GM12878 (cell line): ENCODE results near the gene AMH. TPM values are rescaled to one million over a fixed set of nuclear protein-coding genes. Genes with fewer than 3 reads are reported as not detected.

Source experiments
- ATAC-seq: fragments of 200-7000 bp; cut with Tn5 transposase; 3 replicates; pipeline ENCODE4 v1.9.1; 2020; ENCODE audit warnings: mild to moderate bottlenecking, moderate library complexity
- BruUV-seq: library from RNA; stranded (reverse); fragments of 400-500 nt; replicated peaks from 2 replicates; lab custom pipeline; 2021; lab: Mats Ljungman, UMichigan
- CTCF ChIA-PET: fragments of 300-600 bp; sonication (Branson Sonifier 250); formaldehyde crosslinking; extraction: SDS; loops from one replicate; lab custom pipeline; 2021; ENCODE audit warnings: inconsistent platforms; lab: Yijun Ruan, JAX
- POLR2A ChIA-PET: fragments of 350-600 bp; formaldehyde crosslinking; extraction: SDS; loops from one replicate; lab custom pipeline; 2021; ENCODE audit warnings: inconsistent platforms; lab: Charles Lee
- RAD21 ChIA-PET: fragments of 300-600 bp; sonication (Branson Sonifier 250); formaldehyde crosslinking; loops from one replicate; lab custom pipeline; 2023; ENCODE audit warnings: antibody characterized with exemption; ENCODE audit not compliant: unreplicated experiment; lab: Charles Lee
- SMC1A ChIA-PET: fragments of 300-600 bp; sonication (Branson Sonifier 250); formaldehyde crosslinking; loops from one replicate; lab custom pipeline; 2023; ENCODE audit not compliant: unreplicated experiment, uncharacterized antibody; lab: Charles Lee
- DNase-seq: peaks from one replicate; pipeline ENCODE4 v3.0.0-alpha.2; 2011; ENCODE audit warnings: low read depth, low spot score
- FAIRE-seq: peaks from 3 replicates; lab custom pipeline; 2011; peaks lifted over from hg19 to GRCh38; lab: Jason Lieb, UNC
- H2AFZ ChIP-seq: 2 replicates; pipeline ENCODE4 v1.6.0; 2011; ENCODE audit warnings: low read depth, low read length, control low read depth; ENCODE audit not compliant: control insufficient read depth
- H3K27ac ChIP-seq: 2 replicates; pipeline ENCODE4 v1.5.1; 2011; ENCODE audit warnings: control low read depth; ENCODE audit not compliant: control insufficient read depth, insufficient read depth
- H3K27me3 ChIP-seq, 2 experiments: replicated peaks in 1 of 2; 2 replicates each; pipeline versions ENCODE4 v1.6.0 to v1.6.1; 2011; ENCODE audit warnings: low read length in 1 of 2; ENCODE audit not compliant: control insufficient read depth in 2 of 2, insufficient read depth in 2 of 2
- H3K36me3 ChIP-seq, 2 experiments: 2 replicates each; pipeline ENCODE4 v1.5.1; 2011; ENCODE audit warnings: low read length in 1 of 2; ENCODE audit not compliant: control insufficient read depth in 2 of 2, insufficient read depth in 2 of 2
- H3K4me1 ChIP-seq: 2 replicates; pipeline ENCODE4 v1.6.1; 2011; ENCODE audit warnings: mild to moderate bottlenecking, low read length, moderate library complexity, mixed read lengths; ENCODE audit not compliant: control insufficient read depth, insufficient read depth
- H3K4me2 ChIP-seq: 2 replicates; pipeline ENCODE4 v1.6.0; 2011; ENCODE audit warnings: control low read depth; ENCODE audit not compliant: control insufficient read depth, insufficient read depth
- H3K4me3 ChIP-seq: fragments of 200-600 bp; sonication (generic); 2 replicates; pipeline ENCODE4 v1.5.1; 2016
- H3K79me2 ChIP-seq: 2 replicates; pipeline ENCODE4 v1.6.0; 2011; ENCODE audit warnings: low read length; ENCODE audit not compliant: control insufficient read depth, insufficient read depth
- H3K9ac ChIP-seq: 2 replicates; pipeline ENCODE4 v1.8.0; 2011; ENCODE audit warnings: low read length, control low read depth, mixed read lengths; ENCODE audit not compliant: control insufficient read depth, insufficient read depth
- H3K9me3 ChIP-seq: replicated peaks from 3 replicates; pipeline ENCODE4 v1.5.1; 2011; ENCODE audit warnings: mild to moderate bottlenecking, low read length; ENCODE audit not compliant: control insufficient read depth, insufficient read depth
- H4K20me1 ChIP-seq: 2 replicates; pipeline ENCODE4 v1.6.0; 2011; ENCODE audit not compliant: control insufficient read depth, insufficient read depth
- MYC ChIP-seq: IDR thresholded peaks from 2 replicates; pipeline ENCODE4 v1.6.1; 2011; ENCODE audit warnings: mild to moderate bottlenecking, low read length, moderate library complexity, inconsistent platforms; ENCODE audit not compliant: insufficient read depth, insufficient replicate concordance, insufficient read length, severe bottlenecking
- NFXL1 ChIP-seq: fragments of 450-650 bp; IDR thresholded peaks from 2 replicates; pipeline ENCODE4 v1.6.1; 2017; ENCODE audit warnings: antibody characterized with exemption, mild to moderate bottlenecking, borderline replicate concordance
- POLR2A ChIP-seq: IDR thresholded peaks from 2 replicates; pipeline ENCODE4 v1.6.1; 2011; ENCODE audit warnings: low read depth, mild to moderate bottlenecking, low read length
- SMAD1 ChIP-seq: fragments of 450-650 bp; IDR thresholded peaks from 2 replicates; pipeline ENCODE4 v1.6.1; 2018; ENCODE audit warnings: mild to moderate bottlenecking, low read depth; ENCODE audit not compliant: partially characterized antibody
- SMARCA5 ChIP-seq: fragments of 450-650 bp; IDR thresholded peaks from 2 replicates; pipeline ENCODE4 v1.6.1; 2017; ENCODE audit warnings: mild to moderate bottlenecking
- TCF3 ChIP-seq: IDR thresholded peaks from 2 replicates; pipeline ENCODE4 v1.6.1; 2012; ENCODE audit warnings: low read depth, mild to moderate bottlenecking, low read length, borderline replicate concordance; ENCODE audit not compliant: insufficient read depth
- WGBS: methylation state at CpG from one replicate; pipeline ENCODE4 v1.1.6; 2016; ENCODE audit warnings: low lambda C conversion rate; ENCODE audit not compliant: insufficient replicate concordance, insufficient coverage; ENCODE audit errors: missing lambda C conversion rate; 5-methylcytosine and 5-hydroxymethylcytosine counted together
- in situ Hi-C: fragments of 300-500 bp; cut with MboI; formaldehyde crosslinking; loops from 9 replicates; pipeline ENCODE4 v1.14.3; 2018; ENCODE audit warnings: mixed read lengths
- intact Hi-C: fragments of 100-400 bp; cut with micrococcal nuclease; formaldehyde crosslinking; loops from one replicate; pipeline ENCODE4 v1.14.2; 2022; ENCODE audit not compliant: unreplicated experiment
- polyA plus RNA-seq, 11 experiments: library from polyadenylated mRNA; depleted of rRNA in 4 of 11; unstranded in 6 of 11; stranded (reverse) in 5 of 11; fragments of >200 nt; fragmentation: Nextera tagmentation in 4 of 11; fragmentation: Illumina TruSeq in 1 of 11; extraction: Ambion mirVana in 4 of 11; extraction: Trizol in 1 of 11; gene quantifications; 1 replicate in 1 of 11; 2 replicates in 10 of 11; pipeline versions ENCODE4 v1.2.1 to v1.2.3, GENCODE V29; 2011 to 2016; ENCODE audit warnings: inconsistent platforms in 2 of 11, missing spikeins in 2 of 11, low read depth in 1 of 11
- total RNA-seq, 4 experiments: library from RNA; depleted of rRNA in 3 of 4; stranded (reverse); fragments of >200 nt in 3 of 4; fragmentation: Illumina TruSeq in 1 of 4; extraction: Trizol in 1 of 4; gene quantifications; 2 replicates each; pipeline versions ENCODE4 v1.2.1 to v1.2.3, GENCODE V29; 2013 to 2021
- TF ChIP-seq, protein P1 (sequence below): IDR thresholded peaks from 2 replicates; pipeline ENCODE4 v1.6.1; 2012; ENCODE audit warnings: improper control_type of control experiment, low read depth, low read length; ENCODE audit not compliant: insufficient replicate concordance

Gene AMH
- total and polyA plus RNA-seq, 10 of the 15 experiments (the other 5 are each of a cell fraction or from before 2014, with no cell fraction given) = 0.17 to 3.5 (median 0.81) TPM; not detected in 4

DNA sequence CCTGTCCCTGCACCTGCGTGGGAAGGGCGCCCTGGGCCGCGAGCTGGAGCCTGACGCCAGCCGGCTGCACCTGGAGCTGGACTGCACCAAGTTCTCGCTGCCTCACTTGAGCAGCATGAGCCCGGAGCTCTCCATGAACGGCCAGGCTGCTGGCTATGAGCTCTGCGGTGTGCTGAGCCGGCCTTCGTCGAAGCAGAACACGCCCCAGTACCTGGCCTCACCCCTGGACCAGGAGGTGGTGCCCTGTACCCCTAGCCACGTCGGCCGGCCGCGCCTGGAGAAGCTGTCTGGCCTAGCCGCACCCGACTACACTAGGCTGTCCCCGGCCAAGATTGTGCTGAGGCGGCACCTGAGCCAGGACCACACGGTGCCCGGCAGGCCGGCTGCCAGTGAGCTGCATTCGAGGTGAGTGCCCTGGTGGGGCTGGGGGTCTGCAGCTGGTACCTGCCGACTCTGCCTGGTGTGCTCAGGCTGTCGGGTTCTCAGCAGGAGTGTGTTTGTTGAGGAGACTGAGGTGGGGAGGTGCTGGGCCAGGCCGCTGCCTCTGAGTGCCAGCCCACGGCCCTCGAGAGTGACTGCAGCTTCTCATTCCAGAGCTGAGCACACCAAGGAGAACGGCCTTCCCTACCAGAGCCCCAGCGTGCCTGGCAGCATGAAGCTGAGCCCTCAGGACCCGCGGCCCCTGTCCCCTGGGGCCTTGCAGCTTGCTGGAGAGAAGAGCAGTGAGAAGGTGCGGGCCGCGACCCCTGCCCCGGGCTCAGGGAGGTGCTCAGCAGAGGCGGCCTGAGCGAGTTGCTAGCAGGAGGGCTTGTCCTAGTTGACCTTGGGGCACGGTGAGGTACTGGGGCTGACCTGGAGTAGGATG is 32.5 kb upstream of the AMH start:
- ChIA-PET POLR2A (no interaction called here), CTCF (interaction anchor here (0.5 to 2.7 kb wide), 3 partner anchors 61 to 109 kb away, joined by 3 to 10 read pairs (median 3); no protein-coding TSS in a partner anchor), SMC1A (no interaction called here), RAD21 (interaction anchor here (1.3 kb wide), 1 partner anchor 45 kb away, joined by 3 read pairs; no protein-coding TSS in a partner anchor)
- FAIRE-seq (no peak), ATAC-seq (no peak; the same call in 2 of the 3 replicates), DNase-seq (no peak)
- intact Hi-C loops (no loop called here), in situ Hi-C loops (no loop called here)
- 96% methylated on average over 41 of the region's 43 CpGs for WGBS
- Histone ChIP-seq H2AFZ (no peak overlapping the region), H3K36me3 (peaks cover 35 to 71% of the 10 kb centered on the region in 2 experiments; a peak in 3 of 4 replicates), H3K4me3 (no peak overlapping the region), H3K9me3 (no peaks in the 10 kb centered on the region), H3K27me3 (no peaks in the 10 kb centered on the region), H3K9ac (no peak overlapping the region), H3K79me2 (no peaks in the 10 kb centered on the region), H4K20me1 (no peaks in the 10 kb centered on the region), H3K4me1 (peaks cover 5% of the 10 kb centered on the region), H3K27ac (no peak overlapping the region), H3K4me2 (no peak overlapping the region)
- BruUV-seq = no TSS peak
- TF ChIP-seq SMARCA5 = no peak
- TF ChIP-seq TCF3 = no peak
- TF ChIP-seq SMAD1 = no peak
- TF ChIP-seq POLR2A = peak; percentile 26; the same call in 1 of the 2 replicates
- TF ChIP-seq, protein P1, sequence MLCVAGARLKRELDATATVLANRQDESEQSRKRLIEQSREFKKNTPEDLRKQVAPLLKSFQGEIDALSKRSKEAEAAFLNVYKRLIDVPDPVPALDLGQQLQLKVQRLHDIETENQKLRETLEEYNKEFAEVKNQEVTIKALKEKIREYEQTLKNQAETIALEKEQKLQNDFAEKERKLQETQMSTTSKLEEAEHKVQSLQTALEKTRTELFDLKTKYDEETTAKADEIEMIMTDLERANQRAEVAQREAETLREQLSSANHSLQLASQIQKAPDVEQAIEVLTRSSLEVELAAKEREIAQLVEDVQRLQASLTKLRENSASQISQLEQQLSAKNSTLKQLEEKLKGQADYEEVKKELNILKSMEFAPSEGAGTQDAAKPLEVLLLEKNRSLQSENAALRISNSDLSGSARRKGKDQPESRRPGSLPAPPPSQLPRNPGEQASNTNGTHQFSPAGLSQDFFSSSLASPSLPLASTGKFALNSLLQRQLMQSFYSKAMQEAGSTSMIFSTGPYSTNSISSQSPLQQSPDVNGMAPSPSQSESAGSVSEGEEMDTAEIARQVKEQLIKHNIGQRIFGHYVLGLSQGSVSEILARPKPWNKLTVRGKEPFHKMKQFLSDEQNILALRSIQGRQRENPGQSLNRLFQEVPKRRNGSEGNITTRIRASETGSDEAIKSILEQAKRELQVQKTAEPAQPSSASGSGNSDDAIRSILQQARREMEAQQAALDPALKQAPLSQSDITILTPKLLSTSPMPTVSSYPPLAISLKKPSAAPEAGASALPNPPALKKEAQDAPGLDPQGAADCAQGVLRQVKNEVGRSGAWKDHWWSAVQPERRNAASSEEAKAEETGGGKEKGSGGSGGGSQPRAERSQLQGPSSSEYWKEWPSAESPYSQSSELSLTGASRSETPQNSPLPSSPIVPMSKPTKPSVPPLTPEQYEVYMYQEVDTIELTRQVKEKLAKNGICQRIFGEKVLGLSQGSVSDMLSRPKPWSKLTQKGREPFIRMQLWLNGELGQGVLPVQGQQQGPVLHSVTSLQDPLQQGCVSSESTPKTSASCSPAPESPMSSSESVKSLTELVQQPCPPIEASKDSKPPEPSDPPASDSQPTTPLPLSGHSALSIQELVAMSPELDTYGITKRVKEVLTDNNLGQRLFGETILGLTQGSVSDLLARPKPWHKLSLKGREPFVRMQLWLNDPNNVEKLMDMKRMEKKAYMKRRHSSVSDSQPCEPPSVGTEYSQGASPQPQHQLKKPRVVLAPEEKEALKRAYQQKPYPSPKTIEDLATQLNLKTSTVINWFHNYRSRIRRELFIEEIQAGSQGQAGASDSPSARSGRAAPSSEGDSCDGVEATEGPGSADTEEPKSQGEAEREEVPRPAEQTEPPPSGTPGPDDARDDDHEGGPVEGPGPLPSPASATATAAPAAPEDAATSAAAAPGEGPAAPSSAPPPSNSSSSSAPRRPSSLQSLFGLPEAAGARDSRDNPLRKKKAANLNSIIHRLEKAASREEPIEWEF = no peak
- no peak for TF ChIP-seq NFXL1
- no peak for TF ChIP-seq MYC
